ENCODE measurements around the gene ZFYVE1. TPM values are rescaled to one million over a fixed set of nuclear protein-coding genes. Genes with fewer than 3 reads are reported as not detected.

The ZFYVE1 gene
- polyA plus RNA-seq, 2 of the 4 experiments (the other 2 are of a cell fraction), result 7.4 to 9.4 TPM

- WGBS (ENCODE audit: missing lambda C conversion rate), result 91% methylated on average over 3 of the region's 3 CpGs
- DNase-seq (ENCODE audit: low read depth in 1 of 2, low spot score in 1 of 2), result no peak
- ATAC-seq, result no peak
- H3K9me3 ChIP-seq, result no peaks in the 10 kb centered on the region
- FAIRE-seq, result no peak
- no peaks in the 10 kb centered on the region for H3K4me1 ChIP-seq
- CTCF ChIA-PET, result interaction anchor here (3.8 kb wide), 1 partner anchor 34 kb away, joined by 15 read pairs; no protein-coding TSS in a partner anchor
- H3K4me2 ChIP-seq, result no peak overlapping the region
- POLR2A ChIA-PET, result no interaction called here
- H3K4me3 ChIP-seq, result no peak overlapping the region
- no peak overlapping the region for H3K27ac ChIP-seq
- TF ChIP-seq SREBF2 (IDR thresholded peaks at IDR 0.05) (no peak), FOXS1 (CRISPR knock-in tag; IDR thresholded peaks at IDR 0.05) (no peak), BCL3 (IDR thresholded peaks at IDR 0.05) (no peak), JUNB (IDR thresholded peaks at IDR 0.05) (no peak), NFE2L2 (conservative IDR thresholded peaks at IDR 0.05; ENCODE audit: low read length) (no peak), CBX2 (IDR thresholded peaks at IDR 0.05; ENCODE audit: borderline replicate concordance, low read depth) (no peak), ZNF302 (CRISPR knock-in tag; IDR thresholded peaks at IDR 0.05) (no peak), GATA3 (IDR thresholded peaks at IDR 0.05; ENCODE audit: borderline replicate concordance) (no peak), HOXA7 (CRISPR knock-in tag; IDR thresholded peaks at IDR 0.05) (no peak), POLR2AphosphoS2 (conservative IDR thresholded peaks at IDR 0.05; ENCODE audit: low read length) (no peak), CHD2 (IDR thresholded peaks at IDR 0.05; ENCODE audit: low read length, partially characterized antibody) (no peak), ELK1 (IDR thresholded peaks at IDR 0.05; ENCODE audit: low read depth, low read length) (no peak), HMGXB4 (CRISPR knock-in tag; IDR thresholded peaks at IDR 0.05; ENCODE audit: borderline replicate concordance) (no peak), RARB (CRISPR knock-in tag; IDR thresholded peaks at IDR 0.05) (no peak)
Measured at GRCh38 chr14:72982146-72982708, 44.7 kb downstream of the ZFYVE1 start.

- ATAC-seq, result no peak
- 95% methylated on average over 8 of the region's 8 CpGs for WGBS (ENCODE audit: missing lambda C conversion rate)
- no peak for TF ChIP-seq NR3C1 (IDR thresholded peaks at IDR 0.05)
- no peak for TF ChIP-seq ESRRA (IDR thresholded peaks at IDR 0.05; ENCODE audit: borderline replicate concordance, low read length)
- POLR2A ChIA-PET, result no interaction called here
- Histone ChIP-seq H3K9me3 (no peaks in the 10 kb centered on the region), H3K4me2 (no peak overlapping the region), H3K4me1 (no peaks in the 10 kb centered on the region), H3K27ac (no peak overlapping the region), H3K4me3 (no peak overlapping the region)
- CTCF ChIA-PET, result interaction anchor here (0.7 to 3.8 kb wide), 4 partner anchors 33 to 467 kb away, joined by 3 to 15 read pairs (median 3); no protein-coding TSS in a partner anchor
- no peak for FAIRE-seq
- no peak for DNase-seq (ENCODE audit: low read depth in 1 of 2, low spot score in 1 of 2)
Measured at GRCh38 chr14:72980863-72981262, 46.0 kb downstream of the ZFYVE1 start.

GRCh38 chr14:72978856-72979255 lies 48.0 kb downstream of the ZFYVE1 start:
- Histone ChIP-seq H3K4me2 (no peak overlapping the region), H3K27ac (no peak overlapping the region), H3K4me1 (no peaks in the 10 kb centered on the region), H3K4me3 (no peak overlapping the region), H3K9me3 (no peaks in the 10 kb centered on the region)
- FAIRE-seq, result no peak
- ChIA-PET POLR2A (no interaction called here), CTCF (no interaction called here)
- DNase-seq (ENCODE audit: low read depth in 1 of 2, low spot score in 1 of 2), result no peak
- no peak for ATAC-seq
- no peak for TF ChIP-seq JUNB (IDR thresholded peaks at IDR 0.05)
- TF ChIP-seq E2F6 (IDR thresholded peaks at IDR 0.05; ENCODE audit: borderline replicate concordance, low read depth), result no peak
- no peak for TF ChIP-seq RAD21 (conservative IDR thresholded peaks at IDR 0.05 in 1 of 2, IDR thresholded peaks at IDR 0.05 in 1 of 2)
- TF ChIP-seq REST (IDR thresholded peaks at IDR 0.05), result no peak
- no peak for TF ChIP-seq MAZ (IDR thresholded peaks at IDR 0.05; ENCODE audit: borderline replicate concordance, low read depth, low read length)
- no peak for TF ChIP-seq USF2 (IDR thresholded peaks at IDR 0.05)
- TF ChIP-seq EP300 (IDR thresholded peaks at IDR 0.05), result no peak
- no peak for TF ChIP-seq TFCP2L1 (CRISPR knock-in tag; IDR thresholded peaks at IDR 0.05)
- no peak for TF ChIP-seq SREBF2 (IDR thresholded peaks at IDR 0.05)
- no peak for TF ChIP-seq NPAS2 (CRISPR knock-in tag; IDR thresholded peaks at IDR 0.05; ENCODE audit: borderline replicate concordance)
- 86% methylated on average over 9 of the region's 9 CpGs for WGBS (ENCODE audit: missing lambda C conversion rate)

Data from A549 (cell line).